Measurements from ENCODE around the gene PPM1M. TPM values are rescaled to one million over a fixed set of nuclear protein-coding genes. Genes with fewer than 3 reads are reported as not detected.

Gene PPM1M
- total RNA-seq, 3 donors from 2014 or later: 3.9 to 21.4 (median 9.7) TPM

GRCh38 chr3:52211268-52211891, 34.2 kb upstream of the PPM1M start:
- Histone ChIP-seq H3K4me1 (ENCODE audit: low read depth) (peaks cover 12% of the 10 kb centered on the region), H3K36me3 (ENCODE audit: low read depth) (peaks cover 31% of the 10 kb centered on the region), H3K4me3 (no peak overlapping the region), H3K9me3 (no peaks in the 10 kb centered on the region)
- intact Hi-C loops (cut with DNase I, micrococcal nuclease): no loop called here
- TF ChIP-seq, protein P1, sequence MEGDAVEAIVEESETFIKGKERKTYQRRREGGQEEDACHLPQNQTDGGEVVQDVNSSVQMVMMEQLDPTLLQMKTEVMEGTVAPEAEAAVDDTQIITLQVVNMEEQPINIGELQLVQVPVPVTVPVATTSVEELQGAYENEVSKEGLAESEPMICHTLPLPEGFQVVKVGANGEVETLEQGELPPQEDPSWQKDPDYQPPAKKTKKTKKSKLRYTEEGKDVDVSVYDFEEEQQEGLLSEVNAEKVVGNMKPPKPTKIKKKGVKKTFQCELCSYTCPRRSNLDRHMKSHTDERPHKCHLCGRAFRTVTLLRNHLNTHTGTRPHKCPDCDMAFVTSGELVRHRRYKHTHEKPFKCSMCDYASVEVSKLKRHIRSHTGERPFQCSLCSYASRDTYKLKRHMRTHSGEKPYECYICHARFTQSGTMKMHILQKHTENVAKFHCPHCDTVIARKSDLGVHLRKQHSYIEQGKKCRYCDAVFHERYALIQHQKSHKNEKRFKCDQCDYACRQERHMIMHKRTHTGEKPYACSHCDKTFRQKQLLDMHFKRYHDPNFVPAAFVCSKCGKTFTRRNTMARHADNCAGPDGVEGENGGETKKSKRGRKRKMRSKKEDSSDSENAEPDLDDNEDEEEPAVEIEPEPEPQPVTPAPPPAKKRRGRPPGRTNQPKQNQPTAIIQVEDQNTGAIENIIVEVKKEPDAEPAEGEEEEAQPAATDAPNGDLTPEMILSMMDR (IDR thresholded peaks at IDR 0.05): no peak
- ATAC-seq: no peak
- no peak for DNase-seq

GRCh38 chr3:52213005-52213404, 32.6 kb upstream of the PPM1M start:
- DNase-seq: peak in 1 of 3 donors; percentile 10
- ATAC-seq: no peak
- TF ChIP-seq, protein P1 (IDR thresholded peaks at IDR 0.05): no peak
- peaks cover 26% of the 10 kb centered on the region for H3K4me1 ChIP-seq (ENCODE audit: low read depth)
- no peaks in the 10 kb centered on the region for H3K9me3 ChIP-seq
- intact Hi-C loops (cut with DNase I, micrococcal nuclease): no loop called here
- H3K36me3 ChIP-seq (ENCODE audit: low read depth): peaks cover 19% of the 10 kb centered on the region
- H3K4me3 ChIP-seq: no peak overlapping the region

DNA sequence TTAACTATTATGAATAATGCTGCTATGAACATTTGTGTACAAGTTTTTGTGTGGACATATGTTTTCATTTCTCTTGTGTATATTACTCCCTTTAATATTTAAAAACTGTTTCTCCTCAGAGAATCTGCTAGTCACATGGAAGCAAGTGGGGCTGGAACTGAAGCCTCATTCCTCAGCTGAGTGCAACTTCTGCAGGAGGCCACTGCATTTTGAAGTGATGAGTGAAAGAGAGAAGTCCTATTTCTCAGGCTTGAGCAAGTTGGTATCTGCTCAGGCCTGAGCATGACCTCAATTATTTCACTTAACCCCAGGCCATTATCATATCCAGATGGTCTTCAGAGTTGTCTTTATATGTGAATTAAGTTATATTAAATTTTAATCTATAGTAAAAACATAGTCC, 31.7 kb upstream of the PPM1M start:
- intact Hi-C loops (cut with DNase I, micrococcal nuclease): no loop called here
- ATAC-seq (no peak), DNase-seq (no peak)
- H3K4me3 ChIP-seq: no peak overlapping the region
- TF ChIP-seq, protein P1 (IDR thresholded peaks at IDR 0.05): no peak
- peaks cover 35% of the 10 kb centered on the region for H3K4me1 ChIP-seq (ENCODE audit: low read depth)
- H3K9me3 ChIP-seq: no peaks in the 10 kb centered on the region
- H3K36me3 ChIP-seq (ENCODE audit: low read depth): peaks cover 10% of the 10 kb centered on the region

DNA sequence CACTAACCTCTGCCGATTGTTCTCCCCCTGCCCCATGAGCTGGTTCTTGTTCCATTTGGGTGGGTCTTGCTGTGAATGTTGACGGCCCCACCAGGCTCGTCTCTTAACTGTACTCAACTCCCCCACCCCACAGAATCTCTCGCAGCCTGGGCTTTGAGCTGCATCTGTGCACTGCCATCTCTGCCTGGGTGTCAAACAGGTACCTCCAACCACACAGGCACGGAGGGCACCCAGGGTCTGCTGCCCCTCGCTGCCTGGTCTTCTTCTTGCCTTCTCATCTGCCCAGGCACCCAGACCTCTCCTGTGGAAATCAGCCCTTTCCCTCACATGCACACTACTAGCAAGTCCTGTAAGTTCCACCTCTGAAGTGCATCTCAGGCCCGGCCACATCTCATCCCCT, 30.2 kb upstream of the PPM1M start:
- ATAC-seq (no peak), DNase-seq (peak in 2 of 3 donors; percentile 25 to 43)
- intact Hi-C loops (cut with DNase I, micrococcal nuclease): no loop called here
- Histone ChIP-seq H3K4me3 (no peak overlapping the region), H3K4me1 (ENCODE audit: low read depth) (peaks cover 34% of the 10 kb centered on the region), H3K36me3 (ENCODE audit: low read depth) (peaks cover 8% of the 10 kb centered on the region), H3K9me3 (no peaks in the 10 kb centered on the region)
- TF ChIP-seq, protein P1 (IDR thresholded peaks at IDR 0.05): no peak

- peaks cover 34% of the 10 kb centered on the region for H3K4me1 ChIP-seq (ENCODE audit: low read depth)
- TF ChIP-seq, protein P1 (IDR thresholded peaks at IDR 0.05): no peak
- no peaks in the 10 kb centered on the region for H3K9me3 ChIP-seq
- ATAC-seq (peak; percentile 92), DNase-seq (peak; percentile 87 to 91 (median 89))
- intact Hi-C loops (cut with DNase I, micrococcal nuclease): no loop called here
- H3K36me3 ChIP-seq (ENCODE audit: low read depth): peaks cover 8% of the 10 kb centered on the region
- no peak overlapping the region for H3K4me3 ChIP-seq
These were observed 28.8 kb upstream of the PPM1M start for GRCh38 chr3:52216585-52217408.
